NCI-H1436 treated with DMSO at 0.1 percent for 48 hours (cell line): ENCODE results near the gene SYT15B.
"Not testable (repeated sequence)": the region's sequence is repeated elsewhere in the genome, so short reads cannot be mapped to it uniquely, and the experiment has no call there.

ENCODE experiments used
- DNase-seq: peaks from one replicate; lab custom pipeline; 2025; lab: John Stamatoyannopoulos, UW

Gene SYT15B

GRCh38 chr10:47763554-47764175, at the start of gene SYT15B:
Gene SYT15B (minus strand): TSS chr10:47763592. CDS start chr10:47762640, 952 bp downstream.
- not testable (repeated sequence) for DNase-seq

- not testable (repeated sequence) for DNase-seq
Observed at GRCh38 chr10:47779590-47779989, 16.2 kb upstream of the SYT15B start.

GRCh38 chr10:47775361-47776231, 12.2 kb upstream of the SYT15B start:
- not testable (repeated sequence) for DNase-seq

GRCh38 chr10:47770745-47771144, 7.4 kb upstream of the SYT15B start:
- not testable (repeated sequence) for DNase-seq

- not testable (repeated sequence) for DNase-seq
Observed at GRCh38 chr10:47768578-47769115, 5.3 kb upstream of the SYT15B start.

- not testable (repeated sequence) for DNase-seq
Observed at GRCh38 chr10:47768085-47768484, 4.7 kb upstream of the SYT15B start.

GRCh38 chr10:47767236-47767635, 3.8 kb upstream of the SYT15B start:
- not testable (repeated sequence) for DNase-seq

GRCh38 chr10:47765232-47765631, 1.8 kb upstream of the SYT15B start:
- DNase-seq = not testable (repeated sequence)

GRCh38 chr10:47762674-47763553, 478 bp downstream of the SYT15B start:
- not testable (repeated sequence) for DNase-seq

GRCh38 chr10:47758855-47759254, 4.5 kb downstream of the SYT15B start:
- DNase-seq = not testable (repeated sequence)

GRCh38 chr10:47756169-47756568, 7.2 kb downstream of the SYT15B start:
- DNase-seq = not testable (repeated sequence)

- DNase-seq = not testable (repeated sequence)
Observed at GRCh38 chr10:47753871-47754270, 9.5 kb downstream of the SYT15B start.

GRCh38 chr10:47753176-47753575, 10.2 kb downstream of the SYT15B start:
- DNase-seq = not testable (repeated sequence)

GRCh38 chr10:47751821-47752220, 11.6 kb downstream of the SYT15B start:
- DNase-seq = not testable (repeated sequence)

- not testable (repeated sequence) for DNase-seq
Observed at GRCh38 chr10:47750360-47750759, 13.0 kb downstream of the SYT15B start.

- DNase-seq = not testable (repeated sequence)
Observed at GRCh38 chr10:47746780-47747376, 16.5 kb downstream of the SYT15B start.

- not testable (repeated sequence) for DNase-seq
Observed at GRCh38 chr10:47744881-47745280, 18.5 kb downstream of the SYT15B start.

- not testable (repeated sequence) for DNase-seq
Observed at GRCh38 chr10:47743611-47744550, 19.5 kb downstream of the SYT15B start.

GRCh38 chr10:47740868-47741267, 22.5 kb downstream of the SYT15B start:
- DNase-seq = not testable (repeated sequence)

- DNase-seq = not testable (repeated sequence)
Observed at GRCh38 chr10:47730911-47731310, 32.5 kb downstream of the SYT15B start.
